NT2/D1 (cell line): ENCODE results near the gene CDH13.

Experiments used
- DNase-seq: peaks from one replicate; pipeline ENCODE4 v3.0.0-alpha.2; 2011; ENCODE audit warnings: low read depth, low spot score
- H3K27me3 ChIP-seq: 2 replicates; pipeline ENCODE4 v1.6.0; 2011; ENCODE audit warnings: mild to moderate bottlenecking; ENCODE audit not compliant: insufficient read length, insufficient read depth
- H3K36me3 ChIP-seq: 2 replicates; pipeline ENCODE4 v1.6.1; 2011; ENCODE audit warnings: mild to moderate bottlenecking, low read length, mixed read lengths; ENCODE audit not compliant: insufficient read depth, insufficient read length
- H3K4me1 ChIP-seq: 2 replicates; pipeline ENCODE4 v1.5.1; 2011; ENCODE audit not compliant: insufficient read depth, insufficient read length
- H3K4me3 ChIP-seq: 2 replicates; pipeline ENCODE4 v1.5.1; 2011; ENCODE audit warnings: low read depth; ENCODE audit not compliant: insufficient read length
- H3K9ac ChIP-seq: 2 replicates; pipeline ENCODE4 v1.6.0; 2011; ENCODE audit warnings: low read depth; ENCODE audit not compliant: insufficient read length
- H3K9me3 ChIP-seq: 2 replicates; pipeline ENCODE4 v1.5.1; 2011; ENCODE audit warnings: mild to moderate bottlenecking, low read length; ENCODE audit not compliant: insufficient read depth
- SUZ12 ChIP-seq: IDR thresholded peaks from 2 replicates; pipeline ENCODE4 v1.6.1; 2011; ENCODE audit not compliant: insufficient read length, insufficient read depth; ENCODE audit errors: extremely low read depth
- YY1 ChIP-seq: IDR thresholded peaks from 2 replicates; pipeline ENCODE4 v1.6.1; 2011; ENCODE audit not compliant: insufficient read length, insufficient read depth
- ZNF274 ChIP-seq: IDR thresholded peaks from 2 replicates; pipeline ENCODE4 v1.6.1; 2011; ENCODE audit warnings: mild to moderate bottlenecking, low read depth, low read length

The CDH13 gene

DNA sequence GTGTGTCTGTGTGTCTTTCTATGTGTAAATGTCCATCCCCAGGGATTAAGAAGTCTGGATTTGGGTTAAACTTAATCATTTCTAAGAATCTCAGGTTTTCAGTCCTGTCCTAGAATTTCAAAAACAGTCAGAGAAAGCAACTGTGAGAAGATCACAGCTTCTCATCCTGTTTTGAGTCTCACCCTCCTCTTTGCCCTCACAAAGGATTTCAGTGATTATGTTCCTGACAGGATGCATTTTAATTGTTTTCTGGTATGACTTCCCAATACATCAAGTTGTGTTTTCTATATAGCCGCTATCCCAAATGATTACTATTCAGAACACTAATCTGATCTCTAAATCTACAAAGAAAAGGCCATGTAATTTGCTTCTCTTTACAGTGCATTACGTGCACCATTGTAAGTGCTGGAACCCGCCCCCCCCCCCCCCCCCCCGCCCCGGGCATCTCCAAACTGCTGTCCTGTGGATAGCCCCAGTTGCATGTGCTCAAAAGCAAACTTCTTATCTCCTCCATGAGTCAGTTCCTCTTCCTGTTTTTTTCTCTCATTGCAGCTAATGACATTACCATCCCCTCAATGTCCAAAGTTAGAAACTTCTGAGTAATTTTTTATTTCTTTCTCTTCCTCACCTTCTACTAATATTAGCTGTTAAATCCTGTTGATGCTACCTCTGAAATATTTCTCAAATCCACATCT lies 73.9 kb downstream of the CDH13 start:
- DNase-seq: no peak
- Histone ChIP-seq H3K4me1 (no peaks in the 10 kb centered on the region), H3K27me3 (no peaks in the 10 kb centered on the region), H3K9me3 (no peaks in the 10 kb centered on the region), H3K36me3 (peaks cover 4% of the 10 kb centered on the region), H3K4me3 (no peak overlapping the region), H3K9ac (no peak overlapping the region)
- TF ChIP-seq SUZ12 (no peak), YY1 (no peak), ZNF274 (no peak)

DNA sequence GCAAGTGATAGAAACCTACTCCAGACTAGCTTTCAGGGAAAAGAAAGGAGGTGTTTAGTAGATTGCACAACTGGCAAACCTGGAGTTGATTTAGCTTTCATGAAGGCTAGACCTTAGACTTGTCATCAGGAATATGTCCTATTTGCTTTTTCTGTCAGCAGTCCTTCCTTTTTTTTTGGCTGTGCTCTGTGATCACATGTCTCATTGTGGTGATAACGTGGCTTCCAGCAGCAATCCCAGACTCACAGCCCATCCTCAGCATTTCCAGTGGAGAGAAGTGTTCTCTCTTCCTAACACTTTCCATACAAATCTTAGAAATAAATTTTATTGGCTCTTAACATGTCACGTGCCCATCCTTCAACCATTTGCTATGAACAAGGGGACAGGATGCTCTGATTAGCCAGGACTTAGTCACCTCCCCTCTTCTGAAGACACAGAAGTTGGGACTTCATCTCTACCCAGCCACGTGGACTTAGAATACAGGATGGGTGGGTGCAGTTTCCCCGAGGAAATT lies 74.7 kb downstream of the CDH13 start:
- no peak overlapping the region for H3K9ac ChIP-seq
- no peaks in the 10 kb centered on the region for H3K27me3 ChIP-seq
- no peak overlapping the region for H3K4me3 ChIP-seq
- no peaks in the 10 kb centered on the region for H3K9me3 ChIP-seq
- H3K36me3 ChIP-seq: peaks cover 4% of the 10 kb centered on the region
- H3K4me1 ChIP-seq: no peaks in the 10 kb centered on the region
- no peak for TF ChIP-seq ZNF274
- DNase-seq: no peak

DNA sequence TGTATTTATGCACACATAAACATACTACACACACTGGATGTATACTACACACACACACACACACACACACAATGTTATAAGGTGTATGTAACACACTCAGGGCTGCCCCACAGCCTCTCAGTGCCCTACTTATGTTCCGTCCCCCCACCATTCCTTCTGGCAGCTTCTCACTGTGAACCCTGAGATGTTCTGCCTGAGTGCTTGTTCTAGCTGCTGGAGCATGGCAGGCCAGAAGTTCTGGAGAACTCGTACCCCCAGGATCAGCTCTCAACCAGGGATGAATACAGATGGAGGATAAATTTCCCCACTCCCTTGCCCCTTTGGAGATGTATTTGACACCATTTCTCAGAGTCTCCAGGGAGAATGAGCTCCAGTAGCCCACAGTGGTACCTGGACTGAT lies 76.4 kb downstream of the CDH13 start:
- no peaks in the 10 kb centered on the region for H3K27me3 ChIP-seq
- DNase-seq: no peak
- TF ChIP-seq ZNF274 (no peak), SUZ12 (no peak), YY1 (no peak)
- no peaks in the 10 kb centered on the region for H3K4me1 ChIP-seq
- H3K4me3 ChIP-seq: no peak overlapping the region
- no peaks in the 10 kb centered on the region for H3K9me3 ChIP-seq
- H3K9ac ChIP-seq: no peak overlapping the region
- peaks cover 4% of the 10 kb centered on the region for H3K36me3 ChIP-seq

DNA sequence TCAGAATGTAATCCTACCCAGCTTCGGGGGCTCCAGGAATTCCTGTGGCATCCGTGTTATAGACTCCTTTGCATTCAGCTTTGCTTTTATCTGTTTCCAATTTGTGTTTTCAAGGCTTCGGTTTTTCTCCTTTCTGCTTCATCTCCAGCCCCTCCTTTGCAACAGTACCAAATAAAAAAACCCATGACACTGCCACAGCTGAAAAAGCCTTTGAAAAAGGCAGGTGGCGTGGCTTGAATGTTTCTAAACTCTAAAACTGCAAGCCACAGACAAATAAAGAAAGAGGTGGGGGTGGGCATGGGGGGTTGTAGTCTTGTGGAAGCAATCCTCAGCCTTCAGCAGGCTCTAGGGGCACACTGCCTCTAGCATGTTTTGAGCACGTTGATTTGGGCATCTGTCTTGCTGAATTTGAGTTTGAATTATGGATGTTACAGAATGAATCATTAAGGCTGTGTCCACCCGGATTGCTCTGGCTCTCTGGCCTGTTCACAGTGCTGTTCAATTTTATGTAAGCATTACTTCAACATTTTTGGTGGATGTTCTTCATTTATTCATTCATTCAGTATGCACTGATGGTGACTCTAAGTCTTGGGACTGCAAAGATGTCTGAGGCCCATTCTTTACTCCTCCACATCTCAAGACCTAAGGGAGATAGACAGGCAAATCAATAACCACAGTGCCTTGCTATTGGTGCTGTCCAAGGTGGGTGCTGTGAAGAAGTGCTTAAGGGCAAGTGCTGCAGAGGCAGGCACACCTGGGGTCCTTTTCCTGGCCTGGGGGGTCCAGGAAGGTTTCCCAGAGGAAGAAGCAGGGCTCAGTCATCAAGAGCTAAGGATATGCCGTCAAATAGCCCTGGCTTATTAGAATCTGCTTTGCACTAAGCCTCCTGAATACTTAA lies 77.4 kb downstream of the CDH13 start:
- TF ChIP-seq SUZ12 (no peak), ZNF274 (no peak), YY1 (no peak)
- Histone ChIP-seq H3K36me3 (peaks cover 4% of the 10 kb centered on the region), H3K9ac (no peak overlapping the region), H3K4me3 (no peak overlapping the region), H3K4me1 (no peaks in the 10 kb centered on the region), H3K9me3 (no peaks in the 10 kb centered on the region), H3K27me3 (no peaks in the 10 kb centered on the region)
- DNase-seq: no peak

DNA sequence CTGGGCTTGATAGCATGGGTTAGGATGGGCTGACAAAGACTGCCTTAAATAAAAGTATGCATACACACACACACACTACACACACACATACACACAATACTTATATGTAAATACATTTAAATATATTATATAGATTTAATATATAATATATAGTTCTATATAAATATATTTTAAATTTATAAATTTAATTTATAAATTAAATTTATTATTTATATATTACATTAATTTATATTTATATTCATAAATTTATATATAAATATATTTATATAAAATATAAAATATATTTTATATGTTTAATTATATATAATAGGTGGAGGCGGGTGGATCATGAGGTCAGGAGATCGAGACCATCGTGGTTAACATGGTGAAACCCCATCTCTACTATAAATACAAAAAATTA lies 83.2 kb downstream of the CDH13 start:
- no peak for TF ChIP-seq SUZ12
- no peak for TF ChIP-seq YY1
- TF ChIP-seq ZNF274: no peak
- DNase-seq: no peak
- no peak overlapping the region for H3K4me3 ChIP-seq
- peaks cover 22% of the 10 kb centered on the region for H3K36me3 ChIP-seq
- H3K9me3 ChIP-seq: no peaks in the 10 kb centered on the region
- H3K27me3 ChIP-seq: no peaks in the 10 kb centered on the region
- H3K9ac ChIP-seq: no peak overlapping the region
- no peaks in the 10 kb centered on the region for H3K4me1 ChIP-seq

DNA sequence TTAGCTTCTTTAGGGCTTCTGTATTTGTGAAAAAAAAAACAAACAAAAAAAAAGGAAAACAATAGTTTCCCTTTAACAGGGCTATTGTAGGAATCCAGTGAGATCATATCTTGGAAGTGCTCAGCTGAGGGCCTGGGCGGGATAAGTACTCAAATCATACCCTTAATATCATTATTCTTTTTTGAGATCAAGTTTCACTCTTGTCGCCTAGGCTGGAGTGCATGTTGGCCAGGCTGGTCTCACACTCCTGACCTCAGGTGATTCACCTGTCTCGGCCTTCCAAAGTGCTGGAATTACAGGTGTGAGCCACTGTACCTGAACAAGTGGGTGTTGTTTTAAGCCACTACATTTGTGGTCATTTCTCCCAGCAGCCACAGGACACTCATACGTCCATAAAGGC lies 87.0 kb downstream of the CDH13 start:
- Histone ChIP-seq H3K9ac (no peak overlapping the region), H3K36me3 (peaks cover 26% of the 10 kb centered on the region), H3K4me1 (no peaks in the 10 kb centered on the region), H3K27me3 (no peaks in the 10 kb centered on the region), H3K4me3 (no peak overlapping the region), H3K9me3 (no peaks in the 10 kb centered on the region)
- DNase-seq: no peak
- no peak for TF ChIP-seq ZNF274
- TF ChIP-seq YY1: no peak
- TF ChIP-seq SUZ12: no peak

DNA sequence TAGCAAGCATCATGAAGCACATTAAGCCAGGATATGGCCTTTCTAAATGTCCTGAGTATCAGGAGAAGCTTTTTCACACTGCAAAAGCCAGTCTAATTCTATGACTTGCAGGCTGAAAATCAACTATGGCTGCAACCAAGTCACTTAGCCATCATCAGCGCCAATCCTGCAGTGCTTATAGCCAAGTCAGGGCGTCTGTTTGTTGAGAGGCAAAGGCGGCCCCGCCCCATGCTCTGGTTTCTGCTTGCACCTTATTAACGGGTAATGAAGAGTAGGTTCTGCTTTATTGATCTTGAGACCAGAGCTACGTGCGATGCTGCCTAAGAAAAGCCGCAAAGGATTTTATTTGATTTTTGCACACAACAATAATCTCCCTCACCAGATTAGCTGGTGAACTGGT lies 88.4 kb downstream of the CDH13 start:
- no peaks in the 10 kb centered on the region for H3K9me3 ChIP-seq
- no peak for DNase-seq
- H3K4me3 ChIP-seq: no peak overlapping the region
- peaks cover 33% of the 10 kb centered on the region for H3K36me3 ChIP-seq
- H3K27me3 ChIP-seq: no peaks in the 10 kb centered on the region
- H3K9ac ChIP-seq: no peak overlapping the region
- no peak for TF ChIP-seq ZNF274
- no peak for TF ChIP-seq SUZ12
- no peak for TF ChIP-seq YY1
- no peaks in the 10 kb centered on the region for H3K4me1 ChIP-seq
